H1 (cell line): Measurements from ENCODE around the gene CNTN6. TPM values are rescaled to one million over a fixed set of nuclear protein-coding genes. Genes with fewer than 3 reads are reported as not detected.

Source experiments
- CTCF ChIA-PET: fragments of 300-600 bp; sonication (Branson Sonifier 250); formaldehyde crosslinking; loops from one replicate; lab custom pipeline; 2021; ENCODE audit not compliant: partially characterized antibody; lab: Charles Lee
- POLR2A ChIA-PET: fragments of 300-600 bp; sonication (Branson Sonifier 250); formaldehyde crosslinking; loops from one replicate; lab custom pipeline; 2021; ENCODE audit warnings: inconsistent platforms; ENCODE audit not compliant: partially characterized antibody; lab: Charles Lee
- DNase-seq, 2 experiments: peaks; one replicate each; pipeline versions ENCODE4 v3.0.0 to v3.0.0-alpha.2; 2010 to 2022; ENCODE audit warnings: low spot score in 2 of 2, low read depth in 1 of 2, mixed read lengths in 1 of 2
- FAIRE-seq: peaks from 2 replicates; lab custom pipeline; 2011; peaks lifted over from hg19 to GRCh38; lab: Jason Lieb, UNC
- H2AFZ ChIP-seq: 2 replicates; pipeline ENCODE4 v1.8.1; 2012; ENCODE audit warnings: low read length, inconsistent platforms
- H2AK5ac ChIP-seq: 2 replicates; pipeline ENCODE4 v1.6.1; 2013; ENCODE audit warnings: low read depth, low read length
- H2BK120ac ChIP-seq: replicated peaks from 2 replicates; pipeline ENCODE3; 2013; ENCODE audit warnings: low read depth, low read length, inconsistent platforms
- H2BK12ac ChIP-seq: 2 replicates; pipeline ENCODE4 v1.6.1; 2013; ENCODE audit warnings: low read depth, low read length
- H2BK15ac ChIP-seq: 2 replicates; pipeline ENCODE4 v1.6.1; 2013; ENCODE audit warnings: low read length
- H2BK20ac ChIP-seq: 2 replicates; pipeline ENCODE4 v1.6.1; 2013; ENCODE audit warnings: low read length
- H2BK5ac ChIP-seq: 2 replicates; pipeline ENCODE4 v1.6.1; 2013; ENCODE audit warnings: low read depth, low read length
- H3K14ac ChIP-seq: 2 replicates; pipeline ENCODE4 v1.6.1; 2013; ENCODE audit warnings: inconsistent platforms; ENCODE audit not compliant: insufficient read length
- H3K18ac ChIP-seq: 2 replicates; pipeline ENCODE4 v1.6.1; 2013; ENCODE audit warnings: low read length; ENCODE audit errors: extremely low read depth
- H3K23ac ChIP-seq: 2 replicates; pipeline ENCODE4 v1.6.1; 2013; ENCODE audit warnings: inconsistent platforms; ENCODE audit not compliant: insufficient read length
- H3K23me2 ChIP-seq: 2 replicates; pipeline ENCODE4 v1.6.1; 2013; ENCODE audit warnings: low read depth, low read length
- H3K27ac ChIP-seq: 2 replicates; pipeline ENCODE4 v1.6.1; 2011; ENCODE audit warnings: low read depth, low read length, inconsistent platforms
- H3K27me3 ChIP-seq, 4 experiments: replicated peaks in 1 of 4; 1 replicate in 1 of 4; 2 replicates in 3 of 4; pipeline versions ENCODE4 v1.6.1 to v1.8.1; 2011 to 2013; ENCODE audit warnings: low read length in 3 of 4, mild to moderate bottlenecking in 3 of 4, inconsistent platforms in 2 of 4, mixed read lengths in 2 of 4, moderate library complexity in 1 of 4; ENCODE audit not compliant: control insufficient read depth in 3 of 4, insufficient read depth in 3 of 4; ENCODE audit errors: extremely low read depth in 1 of 4
- H3K36me3 ChIP-seq, 4 experiments: 2 replicates each; pipeline versions ENCODE4 v1.6.1 to v1.8.1; 2011 to 2013; ENCODE audit warnings: mild to moderate bottlenecking in 4 of 4, low read length in 3 of 4, moderate library complexity in 2 of 4, control low read depth in 1 of 4, inconsistent platforms in 1 of 4; ENCODE audit not compliant: insufficient read depth in 4 of 4, control insufficient read depth in 2 of 4
- H3K4ac ChIP-seq: replicated peaks from 2 replicates; pipeline ENCODE3; 2013; ENCODE audit warnings: low read length, low read depth, mixed read lengths, inconsistent platforms; ENCODE audit not compliant: insufficient read length
- H3K4me1 ChIP-seq, 4 experiments: replicated peaks in 1 of 4; 1 replicate in 1 of 4; 2 replicates in 3 of 4; pipeline versions ENCODE4 v1.6.1 to v1.8.1; 2011 to 2013; ENCODE audit warnings: low read length in 3 of 4, inconsistent platforms in 2 of 4, mixed read lengths in 1 of 4; ENCODE audit not compliant: insufficient read depth in 4 of 4, control insufficient read depth in 3 of 4
- H3K4me2 ChIP-seq, 2 experiments: 2 replicates each; pipeline versions ENCODE4 v1.6.1 to v1.8.1; 2011 to 2013; ENCODE audit warnings: low read depth in 2 of 2, low read length in 2 of 2, control low read depth in 1 of 2, inconsistent platforms in 1 of 2, mild to moderate bottlenecking in 1 of 2; ENCODE audit not compliant: insufficient read depth in 1 of 2
- H3K4me3 ChIP-seq, 4 experiments: fragments of 200-600, 300-600 bp in 1 of 4; sonication (generic), shearing (Covaris generic), sonication (Bioruptor Twin) in 1 of 4; 2 replicates each; pipeline versions ENCODE4 v1.5.1 to v1.8.1; 2011 to 2016; ENCODE audit warnings: low read length in 4 of 4, low read depth in 3 of 4, control low read depth in 2 of 4, inconsistent platforms in 2 of 4, mild to moderate bottlenecking in 2 of 4, mixed read lengths in 1 of 4, moderate library complexity in 1 of 4; ENCODE audit not compliant: insufficient read depth in 2 of 4; ENCODE audit errors: extremely low read depth in 1 of 4
- H3K56ac ChIP-seq: replicated peaks from 2 replicates; pipeline ENCODE3; 2013; ENCODE audit warnings: low read depth, mild to moderate bottlenecking, mixed read lengths, low read length, inconsistent platforms; ENCODE audit not compliant: insufficient read length
- H3K79me1 ChIP-seq: 2 replicates; pipeline ENCODE4 v1.6.1; 2013; ENCODE audit warnings: low read depth, low read length, control low read depth
- H3K79me2 ChIP-seq, 2 experiments: 2 replicates each; pipeline versions ENCODE4 v1.6.1 to v1.8.1; 2012 to 2013; ENCODE audit warnings: low read length in 2 of 2, mild to moderate bottlenecking in 2 of 2, inconsistent platforms in 1 of 2; ENCODE audit not compliant: insufficient read depth in 2 of 2, control insufficient read depth in 1 of 2
- H3K9ac ChIP-seq, 4 experiments: replicated peaks in 1 of 4; 1 replicate in 1 of 4; 2 replicates in 3 of 4; pipeline versions ENCODE4 v1.6.1 to v1.8.1; 2011 to 2013; ENCODE audit warnings: low read depth in 3 of 4, low read length in 3 of 4, control low read depth in 2 of 4, mild to moderate bottlenecking in 2 of 4, moderate library complexity in 2 of 4, inconsistent platforms in 1 of 4; ENCODE audit errors: extremely low read depth in 1 of 4
- H3K9me3 ChIP-seq, 2 experiments: 2 replicates each; pipeline versions ENCODE4 v1.6.1 to v1.8.1; 2012 to 2013; ENCODE audit warnings: mild to moderate bottlenecking in 2 of 2, moderate library complexity in 2 of 2, control low read depth in 1 of 2, inconsistent platforms in 1 of 2, low read depth in 1 of 2, low read length in 1 of 2, mixed read lengths in 1 of 2; ENCODE audit not compliant: insufficient read depth in 2 of 2
- H4K20me1 ChIP-seq, 2 experiments: replicated peaks in 1 of 2; 2 replicates each; pipeline versions ENCODE3 to v1.8.1; 2011 to 2013; ENCODE audit warnings: inconsistent platforms in 2 of 2, low read length in 2 of 2, mild to moderate bottlenecking in 1 of 2; ENCODE audit not compliant: insufficient read depth in 2 of 2, control insufficient read depth in 1 of 2
- H4K5ac ChIP-seq: 2 replicates; pipeline ENCODE4 v1.6.1; 2013; ENCODE audit warnings: low read length, low read depth, mixed read lengths, inconsistent platforms; ENCODE audit not compliant: insufficient read length
- H4K8ac ChIP-seq: 2 replicates; pipeline ENCODE4 v1.8.0; 2013; ENCODE audit warnings: mild to moderate bottlenecking, moderate library complexity, low read length, inconsistent platforms; ENCODE audit not compliant: insufficient read depth; ENCODE audit errors: extremely low read depth
- H4K91ac ChIP-seq: replicated peaks from 2 replicates; pipeline ENCODE3; 2013; ENCODE audit warnings: low read length, mixed read lengths, inconsistent platforms; ENCODE audit not compliant: insufficient read length
- CBX5 ChIP-seq: fragments of 300-800, 300-1000 bp; sonication (generic); IDR thresholded peaks from 2 replicates; pipeline ENCODE4 v1.7.1; 2016; ENCODE audit warnings: antibody characterized with exemption, low read length, low read depth
- CREB1 ChIP-seq: IDR thresholded peaks from 2 replicates; pipeline ENCODE4 v1.6.1; 2012; ENCODE audit warnings: inconsistent platforms
- EZH2 ChIP-seq: fragments of 200-600 bp; sonication (generic); IDR thresholded peaks from 2 replicates; pipeline ENCODE4 v1.7.1; 2012; ENCODE audit warnings: low read depth, mild to moderate bottlenecking, moderate library complexity, low read length, inconsistent platforms; ENCODE audit not compliant: severe bottlenecking
- GTF2F1 ChIP-seq: IDR thresholded peaks from 2 replicates; pipeline ENCODE4 v1.6.1; 2012; ENCODE audit warnings: low read depth, low read length, improper control_type of control experiment, borderline replicate concordance
- HDAC6 ChIP-seq: IDR thresholded peaks from one replicate; pipeline ENCODE4 v1.7.1; 2012; ENCODE audit warnings: low read depth, mild to moderate bottlenecking, inconsistent platforms, low read length, moderate library complexity
- NANOG ChIP-seq: IDR thresholded peaks from 2 replicates; pipeline ENCODE4 v1.6.1; 2011; ENCODE audit warnings: low read length, low read depth, mild to moderate bottlenecking, inconsistent platforms; ENCODE audit not compliant: insufficient read depth, poor library complexity, severe bottlenecking
- SUZ12 ChIP-seq: fragments of 200-600 bp; sonication (generic); IDR thresholded peaks from 2 replicates; pipeline ENCODE4 v1.6.1; 2012; ENCODE audit warnings: mild to moderate bottlenecking, inconsistent platforms, low read length, moderate library complexity, mixed read lengths
- TEAD4 ChIP-seq: IDR thresholded peaks from 2 replicates; pipeline ENCODE4 v1.6.1; 2012; ENCODE audit warnings: low read depth, low read length, inconsistent platforms, mixed read lengths
- WGBS, 2 experiments: shearing (Covaris generic) in 1 of 2; methylation state at CpG; one replicate each; pipeline versions ENCODE4 v1.1.6 to v1.1.7; 2013 to 2015; ENCODE audit warnings: low lambda C conversion rate in 2 of 2, mixed read lengths in 2 of 2, inconsistent platforms in 1 of 2, low coverage in 1 of 2, missing lambda C conversion rate in 1 of 2; ENCODE audit not compliant: insufficient replicate concordance in 2 of 2, insufficient coverage in 1 of 2, insufficient read length in 1 of 2; ENCODE audit errors: extremely low coverage in 1 of 2, missing lambda C conversion rate in 1 of 2; 5-methylcytosine and 5-hydroxymethylcytosine counted together
- polyA plus RNA-seq, 7 experiments: library from polyadenylated mRNA; depleted of rRNA in 3 of 7; stranded (reverse) in 5 of 7; unstranded in 2 of 7; fragments of >200 nt in 5 of 7; fragments of 200-250 nt in 2 of 7; gene quantifications; 1 replicate in 5 of 7; 2 replicates in 1 of 7; 4 replicates in 1 of 7; pipeline versions ENCODE4 v1.2.1 to v1.2.3, GENCODE V29; 2011 to 2013; ENCODE audit warnings: missing spikeins in 2 of 7, mixed read lengths in 2 of 7
- total RNA-seq: library from RNA; stranded (reverse); fragmentation: NEBNext Ultra II Directional; extraction: Animal tissue kit (Norgen Biotek cat#: 25700); gene quantifications from 2 replicates; pipeline ENCODE4 v1.2.1, GENCODE V29; 2021
- TF ChIP-seq, protein P1 (sequence below): IDR thresholded peaks from 2 replicates; pipeline ENCODE4 v1.6.1; 2011; ENCODE audit warnings: low read depth, mild to moderate bottlenecking, low read length; ENCODE audit not compliant: insufficient read depth
- TF ChIP-seq, protein P2 (sequence below), 3 experiments: IDR thresholded peaks; 1 replicate in 2 of 3; 2 replicates in 1 of 3; pipeline versions ENCODE4 v1.5.1 to v1.6.1; 2011; ENCODE audit warnings: low read length in 3 of 3, mild to moderate bottlenecking in 3 of 3, inconsistent platforms in 2 of 3, low read depth in 1 of 3, moderate library complexity in 1 of 3; ENCODE audit not compliant: insufficient read depth in 1 of 3; ENCODE audit errors: control extremely low read depth in 1 of 3

Gene CNTN6
- total and polyA plus RNA-seq, 2 of the 8 experiments (the other 6 are each of a cell fraction or from before 2014, with no cell fraction given), result not detected

DNA sequence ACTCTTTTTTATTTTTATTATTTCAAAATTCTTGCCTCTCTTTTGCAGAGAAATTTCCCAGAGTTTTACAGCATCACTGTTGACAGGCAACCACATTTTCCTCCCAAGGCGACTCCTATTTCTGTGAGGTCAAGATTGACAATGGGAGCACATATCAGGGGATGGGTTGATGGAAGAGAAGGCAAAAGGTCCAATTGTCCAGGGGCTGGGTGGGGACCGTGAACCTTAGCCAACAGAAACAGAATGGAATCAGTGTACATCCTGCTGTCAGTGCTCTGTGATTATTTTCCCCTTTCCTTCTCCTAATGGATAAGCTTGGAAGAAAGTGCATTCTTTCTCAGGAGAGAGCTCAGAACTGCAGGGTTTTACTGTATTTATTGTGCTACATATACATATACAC is 42.4 kb downstream of the CNTN6 start:
- peaks cover 0 to 9% (median 4%) of the 10 kb centered on the region in 4 experiments; a peak in 3 of 7 replicates for H3K4me1 ChIP-seq
- H3K27ac ChIP-seq, result no peak overlapping the region
- POLR2A ChIA-PET, result no interaction called here
- no peak overlapping the region for H2BK12ac ChIP-seq
- no peaks in the 10 kb centered on the region for H3K36me3 ChIP-seq
- no peak overlapping the region for H2BK120ac ChIP-seq
- no peak overlapping the region for H3K14ac ChIP-seq
- H3K18ac ChIP-seq, result no peak overlapping the region
- H3K79me1 ChIP-seq, result no peaks in the 10 kb centered on the region
- H3K4me2 ChIP-seq, result no peak overlapping the region
- no peak overlapping the region for H4K5ac ChIP-seq
- H2BK20ac ChIP-seq, result no peak overlapping the region
- H3K79me2 ChIP-seq, result no peaks in the 10 kb centered on the region
- H3K4me3 ChIP-seq, result no peak overlapping the region
- 80% methylated on average over 2 of the region's 2 CpGs; no CpG with 5 or more reads in 1 of the 2 experiments for WGBS, 2 experiments
- H3K4ac ChIP-seq, result no peak overlapping the region
- H2BK5ac ChIP-seq, result no peak overlapping the region
- FAIRE-seq (no peak), DNase-seq (no peak)
- no peak overlapping the region for H2AFZ ChIP-seq
- no peak overlapping the region for H2AK5ac ChIP-seq
- no peaks in the 10 kb centered on the region for H4K20me1 ChIP-seq
- CTCF ChIA-PET, result interaction anchor here (1.2 kb wide), 1 partner anchor 9 kb away, joined by 3 read pairs; no protein-coding TSS in a partner anchor
- H4K8ac ChIP-seq, result no peak overlapping the region
- H3K23ac ChIP-seq, result no peak overlapping the region
- H4K91ac ChIP-seq, result no peak overlapping the region
- no peak overlapping the region for H3K56ac ChIP-seq
- no peaks in the 10 kb centered on the region for H3K27me3 ChIP-seq
- H3K23me2 ChIP-seq, result no peaks in the 10 kb centered on the region
- H2BK15ac ChIP-seq, result no peak overlapping the region
- H3K9ac ChIP-seq, result no peak overlapping the region
- H3K9me3 ChIP-seq, result no peaks in the 10 kb centered on the region
- TF ChIP-seq CREB1 (no peak), GTF2F1 (no peak), HDAC6 (no peak), SUZ12 (no peak), NANOG (no peak), CBX5 (no peak), TEAD4 (no peak), EZH2 (no peak)
- TF ChIP-seq, protein P1, sequence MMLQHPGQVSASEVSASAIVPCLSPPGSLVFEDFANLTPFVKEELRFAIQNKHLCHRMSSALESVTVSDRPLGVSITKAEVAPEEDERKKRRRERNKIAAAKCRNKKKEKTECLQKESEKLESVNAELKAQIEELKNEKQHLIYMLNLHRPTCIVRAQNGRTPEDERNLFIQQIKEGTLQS, result no peak
- TF ChIP-seq, protein P2, sequence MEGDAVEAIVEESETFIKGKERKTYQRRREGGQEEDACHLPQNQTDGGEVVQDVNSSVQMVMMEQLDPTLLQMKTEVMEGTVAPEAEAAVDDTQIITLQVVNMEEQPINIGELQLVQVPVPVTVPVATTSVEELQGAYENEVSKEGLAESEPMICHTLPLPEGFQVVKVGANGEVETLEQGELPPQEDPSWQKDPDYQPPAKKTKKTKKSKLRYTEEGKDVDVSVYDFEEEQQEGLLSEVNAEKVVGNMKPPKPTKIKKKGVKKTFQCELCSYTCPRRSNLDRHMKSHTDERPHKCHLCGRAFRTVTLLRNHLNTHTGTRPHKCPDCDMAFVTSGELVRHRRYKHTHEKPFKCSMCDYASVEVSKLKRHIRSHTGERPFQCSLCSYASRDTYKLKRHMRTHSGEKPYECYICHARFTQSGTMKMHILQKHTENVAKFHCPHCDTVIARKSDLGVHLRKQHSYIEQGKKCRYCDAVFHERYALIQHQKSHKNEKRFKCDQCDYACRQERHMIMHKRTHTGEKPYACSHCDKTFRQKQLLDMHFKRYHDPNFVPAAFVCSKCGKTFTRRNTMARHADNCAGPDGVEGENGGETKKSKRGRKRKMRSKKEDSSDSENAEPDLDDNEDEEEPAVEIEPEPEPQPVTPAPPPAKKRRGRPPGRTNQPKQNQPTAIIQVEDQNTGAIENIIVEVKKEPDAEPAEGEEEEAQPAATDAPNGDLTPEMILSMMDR (IDR thresholded peaks at IDR 0.05; ENCODE audit: control extremely low read depth in 1 of 3, insufficient read depth in 1 of 3, low read depth in 1 of 3, low read length in 3 of 3), result no peak
